ENCODE data around the gene EXOC1. TPM values are rescaled to one million over a fixed set of nuclear protein-coding genes. Genes with fewer than 3 reads are reported as not detected.

Gene EXOC1
- 39.0 and 52.0 TPM in 2 replicates for total RNA-seq (ENCODE audit: low replicate concordance)

DNA sequence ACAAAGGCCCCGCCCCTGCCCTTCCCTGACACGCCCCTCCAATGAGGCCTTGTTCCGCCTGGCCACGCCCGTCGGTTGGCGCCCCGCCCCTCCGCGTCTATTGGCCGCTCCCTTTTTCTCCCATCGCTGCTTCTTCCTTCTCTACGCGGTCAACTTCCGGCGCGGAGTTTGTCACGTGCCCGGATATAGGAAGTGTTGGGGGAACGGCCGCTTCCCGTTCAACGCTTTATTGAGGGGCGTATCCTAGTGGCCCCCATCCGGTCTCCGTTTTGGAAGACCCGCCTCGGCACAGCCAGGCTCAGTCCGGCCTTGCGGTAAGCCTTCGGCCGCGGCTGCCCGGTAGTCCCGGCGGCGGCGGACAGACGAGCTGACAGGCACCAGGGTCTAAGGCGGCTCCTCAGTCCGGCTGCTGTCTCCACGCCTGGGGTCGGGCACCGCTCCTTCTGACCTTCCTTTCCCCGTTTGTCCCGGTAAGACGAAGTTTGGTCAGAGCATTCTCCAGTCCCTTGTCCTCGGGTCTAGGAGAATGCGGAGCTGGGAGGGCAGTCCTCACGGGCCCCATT lies at the start of gene EXOC1:
TSS of gene EXOC1 (plus strand) at position 165 of the 563 bp plus-strand sequence. CDS start 4,676 bp downstream, outside the sequence.
- H3K36me3 Mint-ChIP-seq = peaks cover 1% of the 10 kb centered on the region
- TF ChIP-seq, protein P1, sequence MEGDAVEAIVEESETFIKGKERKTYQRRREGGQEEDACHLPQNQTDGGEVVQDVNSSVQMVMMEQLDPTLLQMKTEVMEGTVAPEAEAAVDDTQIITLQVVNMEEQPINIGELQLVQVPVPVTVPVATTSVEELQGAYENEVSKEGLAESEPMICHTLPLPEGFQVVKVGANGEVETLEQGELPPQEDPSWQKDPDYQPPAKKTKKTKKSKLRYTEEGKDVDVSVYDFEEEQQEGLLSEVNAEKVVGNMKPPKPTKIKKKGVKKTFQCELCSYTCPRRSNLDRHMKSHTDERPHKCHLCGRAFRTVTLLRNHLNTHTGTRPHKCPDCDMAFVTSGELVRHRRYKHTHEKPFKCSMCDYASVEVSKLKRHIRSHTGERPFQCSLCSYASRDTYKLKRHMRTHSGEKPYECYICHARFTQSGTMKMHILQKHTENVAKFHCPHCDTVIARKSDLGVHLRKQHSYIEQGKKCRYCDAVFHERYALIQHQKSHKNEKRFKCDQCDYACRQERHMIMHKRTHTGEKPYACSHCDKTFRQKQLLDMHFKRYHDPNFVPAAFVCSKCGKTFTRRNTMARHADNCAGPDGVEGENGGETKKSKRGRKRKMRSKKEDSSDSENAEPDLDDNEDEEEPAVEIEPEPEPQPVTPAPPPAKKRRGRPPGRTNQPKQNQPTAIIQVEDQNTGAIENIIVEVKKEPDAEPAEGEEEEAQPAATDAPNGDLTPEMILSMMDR (IDR thresholded peaks at IDR 0.05) = no peak
- no peak for TF ChIP-seq EZH2phosphoT487 (IDR thresholded peaks at IDR 0.05)
- TF ChIP-seq EZH2 (IDR thresholded peaks at IDR 0.05) = peak; percentile 69
- peak within 1 kb of the TSS; percentile 74 for H3K4me3 ChIP-seq

GRCh38 chr4:55807556-55807955 lies 45.9 kb upstream of the EXOC1 start:
- no peak overlapping the region for H3K27ac ChIP-seq
- no peaks in the 10 kb centered on the region for H3K36me3 Mint-ChIP-seq
- H3K4me3 ChIP-seq = no peak overlapping the region
- H3K27ac Mint-ChIP-seq = no peak overlapping the region
- H3K4me3 Mint-ChIP-seq = no peak overlapping the region
- no peaks in the 10 kb centered on the region for H4K20me1 ChIP-seq (ENCODE audit: low read depth)
- H3K9me3 ChIP-seq (ENCODE audit: low read depth) = no peaks in the 10 kb centered on the region
- H3K79me2 ChIP-seq (ENCODE audit: low read depth) = no peaks in the 10 kb centered on the region
- H3K27me3 Mint-ChIP-seq (ENCODE audit: insufficient read depth, low read depth) = peaks cover 8% of the 10 kb centered on the region
- no peak overlapping the region for H2AFZ ChIP-seq (replicated peaks)
- H3K36me3 ChIP-seq = no peaks in the 10 kb centered on the region
- H3K9ac ChIP-seq = no peak overlapping the region
- DNase-seq (ENCODE audit: low spot score) = no peak
- H3K9me3 Mint-ChIP-seq = no peaks in the 10 kb centered on the region
- H3K4me1 Mint-ChIP-seq = peaks cover 14% of the 10 kb centered on the region
- TF ChIP-seq EZH2 (IDR thresholded peaks at IDR 0.05) = no peak
- TF ChIP-seq, protein P1 (IDR thresholded peaks at IDR 0.05) = no peak
- no peak for TF ChIP-seq EZH2phosphoT487 (IDR thresholded peaks at IDR 0.05)
- H3K4me2 ChIP-seq = peak overlapping the region; percentile 22
- peaks cover 5% of the 10 kb centered on the region for H3F3A ChIP-seq (ENCODE audit: low read depth)
- H3K4me1 ChIP-seq = peaks cover 15% of the 10 kb centered on the region
- H3K27me3 ChIP-seq = no peaks in the 10 kb centered on the region

More for the DNA sequence above, at the start of gene EXOC1:
- peaks cover 4% of the 10 kb centered on the region for H3K9me3 Mint-ChIP-seq
- peaks cover 20% of the 10 kb centered on the region for H3K27me3 ChIP-seq
- peaks cover 30% of the 10 kb centered on the region for H3K79me2 ChIP-seq (ENCODE audit: low read depth)
- DNase-seq (ENCODE audit: low spot score) = peak; percentile 96
- peaks cover 8% of the 10 kb centered on the region for H3K4me1 ChIP-seq
- H3K36me3 ChIP-seq = no peaks in the 10 kb centered on the region
- H3K4me2 ChIP-seq = peak within 1 kb of the TSS; percentile 88
- H3K27ac ChIP-seq = no peak within 1 kb of the TSS
- peaks cover 8% of the 10 kb centered on the region for H3F3A ChIP-seq (ENCODE audit: low read depth)
- H3K27ac Mint-ChIP-seq = peak within 1 kb of the TSS; percentile 11
- no peaks in the 10 kb centered on the region for H4K20me1 ChIP-seq (ENCODE audit: low read depth)
- no peaks in the 10 kb centered on the region for H3K9me3 ChIP-seq (ENCODE audit: low read depth)
- no peak within 1 kb of the TSS for H3K4me3 Mint-ChIP-seq
- H3K4me1 Mint-ChIP-seq = peaks cover 6% of the 10 kb centered on the region
- peaks cover 3% of the 10 kb centered on the region for H3K27me3 Mint-ChIP-seq (ENCODE audit: insufficient read depth, low read depth)
- peak within 1 kb of the TSS; percentile 91 for H2AFZ ChIP-seq (replicated peaks)
- peak within 1 kb of the TSS; percentile 80 for H3K9ac ChIP-seq

GRCh38 chr4:55808186-55808585 lies 45.3 kb upstream of the EXOC1 start:
- Mint-ChIP-seq H3K9me3 (no peaks in the 10 kb centered on the region), H3K27me3 (ENCODE audit: insufficient read depth, low read depth) (peaks cover 8% of the 10 kb centered on the region), H3K36me3 (no peaks in the 10 kb centered on the region), H3K27ac (no peak overlapping the region), H3K4me1 (peaks cover 14% of the 10 kb centered on the region), H3K4me3 (no peak overlapping the region)
- peak overlapping the region; percentile 22 for H3K4me2 ChIP-seq
- H3K27ac ChIP-seq = no peak overlapping the region
- H3K36me3 ChIP-seq = no peaks in the 10 kb centered on the region
- no peaks in the 10 kb centered on the region for H3K9me3 ChIP-seq (ENCODE audit: low read depth)
- TF ChIP-seq EZH2 (IDR thresholded peaks at IDR 0.05) = no peak
- TF ChIP-seq, protein P1 (IDR thresholded peaks at IDR 0.05) = no peak
- no peak overlapping the region for H3K4me3 ChIP-seq
- H3K27me3 ChIP-seq = no peaks in the 10 kb centered on the region
- peak; percentile 42 for DNase-seq (ENCODE audit: low spot score)
- H3F3A ChIP-seq (ENCODE audit: low read depth) = peaks cover 5% of the 10 kb centered on the region
- no peak overlapping the region for H3K9ac ChIP-seq
- H2AFZ ChIP-seq (replicated peaks) = no peak overlapping the region
- no peaks in the 10 kb centered on the region for H4K20me1 ChIP-seq (ENCODE audit: low read depth)
- H3K79me2 ChIP-seq (ENCODE audit: low read depth) = no peaks in the 10 kb centered on the region
- peaks cover 15% of the 10 kb centered on the region for H3K4me1 ChIP-seq

Data from neural progenitor cell (in vitro differentiated cells).